Measurements from ENCODE around the gene PTGES3L.
"Not testable (repeated sequence)": the region's sequence is repeated elsewhere in the genome, so short reads cannot be mapped to it uniquely, and the experiment has no call there.

Gene PTGES3L

GRCh38 chr17:43014020-43014648 is 34.3 kb upstream of the PTGES3L start:
- DNase-seq = no peak

- no peak for DNase-seq
Measured at GRCh38 chr17:43013296-43013695, 33.4 kb upstream of the PTGES3L start.

- DNase-seq = no peak
Measured at GRCh38 chr17:43011728-43012472, 32.0 kb upstream of the PTGES3L start.

- DNase-seq = no peak
Measured at GRCh38 chr17:43010667-43011308, 30.9 kb upstream of the PTGES3L start.

GRCh38 chr17:43006639-43007551 is 27.0 kb upstream of the PTGES3L start, which contains the start of gene IFI35:
Gene IFI35 (plus strand): TSS chr17:43006784. CDS start chr17:43006948, 164 bp downstream.
- DNase-seq = peak; percentile 90

GRCh38 chr17:43003542-43004172 is 23.8 kb upstream of the PTGES3L start:
- no peak for DNase-seq

GRCh38 chr17:43000894-43001293 is 21.0 kb upstream of the PTGES3L start:
- DNase-seq = not testable (repeated sequence)

- DNase-seq = no peak
Measured at GRCh38 chr17:42999003-42999525, 19.2 kb upstream of the PTGES3L start.

- DNase-seq = peak; percentile 97
Measured at GRCh38 chr17:42997984-42998938, 18.4 kb upstream of the PTGES3L start, which contains the start of gene RPL27. Gene RPL27 (plus strand): TSS chr17:42998419. CDS start chr17:42998751, 332 bp downstream.

GRCh38 chr17:42997390-42997983 is 17.6 kb upstream of the PTGES3L start:
- no peak for DNase-seq

GRCh38 chr17:42993913-42994312 is 14.0 kb upstream of the PTGES3L start:
- DNase-seq = not testable (repeated sequence)

GRCh38 chr17:42992872-42993271 is 13.0 kb upstream of the PTGES3L start:
- DNase-seq = no peak

- no peak for DNase-seq
Measured at GRCh38 chr17:42991471-42991870, 11.6 kb upstream of the PTGES3L start.

GRCh38 chr17:42989726-42990652 is 10.1 kb upstream of the PTGES3L start:
- no peak for DNase-seq

GRCh38 chr17:42989141-42989540 is 9.3 kb upstream of the PTGES3L start:
- no peak for DNase-seq

- DNase-seq = no peak
Measured at GRCh38 chr17:42985225-42985624, 5.3 kb upstream of the PTGES3L start.

- no peak for DNase-seq
Measured at GRCh38 chr17:42982266-42982665, 2.4 kb upstream of the PTGES3L start.

- peak; percentile 85 for DNase-seq
Measured at GRCh38 chr17:42980766-42981397, 1.0 kb upstream of the PTGES3L start.
